Peyer's patch (tissue), 4 donors: ENCODE measurements around the gene DUSP11.

Source experiments
- CTCF ChIP-seq, 6 experiments: fragments of 450-650 bp in 4 of 6; fragments of 200-600 bp in 2 of 6; sonication (generic) in 1 of 6; IDR thresholded peaks; one replicate each; pipeline ENCODE4 v1.5.1; 2017 to 2019; ENCODE audit warnings: antibody characterized with exemption in 6 of 6, mild to moderate bottlenecking in 3 of 6, moderate library complexity in 1 of 6
- POLR2A ChIP-seq, 2 donors: fragments of 450-650 bp; IDR thresholded peaks; one replicate each; pipeline ENCODE4 v1.5.1; 2017; ENCODE audit warnings: antibody characterized with exemption in 2 of 2, mild to moderate bottlenecking in 2 of 2, moderate library complexity in 2 of 2

GRCh38 chr2:73776869-73777519 lies 2.9 kb downstream of the DUSP11 start:
- TF ChIP-seq POLR2A (IDR thresholded peaks at IDR 0.05) (no peak), CTCF (IDR thresholded peaks at IDR 0.05) (no peak)
